HG03159 (cell line): Measurements from ENCODE around the gene MRTFA.
"Not testable (repeated sequence)": the region's sequence is repeated elsewhere in the genome, so short reads cannot be mapped to it uniquely, and the experiment has no call there.

ENCODE experiments used
- ATAC-seq: cut with Tn5 transposase; IDR thresholded peaks from one replicate; pipeline ENCODE4 v1.9.1; 2021; ENCODE audit warnings: mild to moderate bottlenecking, moderate library complexity; ENCODE audit not compliant: unreplicated experiment

Gene MRTFA

GRCh38 chr22:40628354-40629042 is 8.0 kb downstream of the MRTFA start:
- no peak for ATAC-seq

- ATAC-seq: no peak
These were observed 8.9 kb downstream of the MRTFA start for GRCh38 chr22:40627612-40628011.

GRCh38 chr22:40626851-40627250 is 9.7 kb downstream of the MRTFA start:
- no peak for ATAC-seq

- ATAC-seq: not testable (repeated sequence)
These were observed 10.7 kb downstream of the MRTFA start for GRCh38 chr22:40625794-40626193.

- not testable (repeated sequence) for ATAC-seq
These were observed 11.2 kb downstream of the MRTFA start for GRCh38 chr22:40625281-40625680.

- no peak for ATAC-seq
These were observed 11.7 kb downstream of the MRTFA start for GRCh38 chr22:40624770-40625169.

- ATAC-seq: no peak
These were observed 15.0 kb downstream of the MRTFA start for GRCh38 chr22:40621309-40622151.

- ATAC-seq: no peak
These were observed 16.0 kb downstream of the MRTFA start for GRCh38 chr22:40620464-40621046.

GRCh38 chr22:40618400-40618799 is 18.1 kb downstream of the MRTFA start:
- no peak for ATAC-seq

- no peak for ATAC-seq
These were observed 19.9 kb downstream of the MRTFA start for GRCh38 chr22:40616578-40616977.

- no peak for ATAC-seq
These were observed 23.5 kb downstream of the MRTFA start for GRCh38 chr22:40613067-40613466.

- no peak for ATAC-seq
These were observed 24.2 kb downstream of the MRTFA start for GRCh38 chr22:40612291-40612751.

GRCh38 chr22:40611606-40612005 is 24.9 kb downstream of the MRTFA start:
- no peak for ATAC-seq

GRCh38 chr22:40610329-40610850 is 26.1 kb downstream of the MRTFA start:
- no peak for ATAC-seq

GRCh38 chr22:40609216-40609615 is 27.3 kb downstream of the MRTFA start:
- ATAC-seq: no peak

- no peak for ATAC-seq
These were observed 29.0 kb downstream of the MRTFA start for GRCh38 chr22:40607506-40607905.

- ATAC-seq: no peak
These were observed 30.2 kb downstream of the MRTFA start for GRCh38 chr22:40606306-40606705.

GRCh38 chr22:40605761-40606160 is 30.8 kb downstream of the MRTFA start:
- ATAC-seq: no peak

GRCh38 chr22:40603088-40603605 is 33.4 kb downstream of the MRTFA start:
- ATAC-seq: no peak

GRCh38 chr22:40602231-40602630 is 34.3 kb downstream of the MRTFA start:
- ATAC-seq: no peak

- no peak for ATAC-seq
These were observed 36.8 kb downstream of the MRTFA start for GRCh38 chr22:40599731-40600130.
